CD4-positive, CD25-positive, alpha-beta regulatory T cell (primary cell): ENCODE measurements around the gene LRRFIP1. TPM values are rescaled to one million over a fixed set of nuclear protein-coding genes. Genes with fewer than 3 reads are reported as not detected.

ENCODE experiments used
- ATAC-seq, 2 donors: fragments of 150-1000 bp; cut with Tn5 transposase; one replicate each; pipeline ENCODE4 v1.10.0; 2021; ENCODE audit warnings: low read depth in 2 of 2, moderate number of reproducible peaks in 2 of 2, moderate library complexity in 1 of 2
- DNase-seq, 3 donors: peaks; one replicate each; pipeline versions ENCODE4 v3.0.0 to v3.0.0-alpha.2; 2012 to 2022; ENCODE audit warnings: mixed read lengths in 1 of 3
- H3K27ac ChIP-seq: one replicate; pipeline ENCODE4 v1.7.0; 2013; ENCODE audit warnings: mild to moderate bottlenecking, low read length; ENCODE audit not compliant: insufficient read depth, poor library complexity, severe bottlenecking
- H3K27me3 ChIP-seq: one replicate; pipeline ENCODE4 v1.7.0; 2013; ENCODE audit warnings: low read length; ENCODE audit not compliant: control insufficient read depth, insufficient read depth
- H3K36me3 ChIP-seq: one replicate; pipeline ENCODE4 v1.7.0; 2013; ENCODE audit warnings: mild to moderate bottlenecking, low read length, moderate library complexity; ENCODE audit not compliant: control insufficient read depth, insufficient read depth
- H3K4me1 ChIP-seq: 2 replicates; pipeline ENCODE4 v1.7.0; 2013; ENCODE audit warnings: mild to moderate bottlenecking, low read length; ENCODE audit not compliant: insufficient read depth, control insufficient read depth, poor library complexity, severe bottlenecking
- H3K4me3 ChIP-seq: one replicate; pipeline ENCODE4 v1.7.0; 2013; ENCODE audit warnings: low read depth, mild to moderate bottlenecking, low read length, moderate library complexity
- H3K9me3 ChIP-seq, 2 experiments: 1 replicate in 1 of 2; 2 replicates in 1 of 2; pipeline ENCODE4 v1.7.0; 2013; ENCODE audit warnings: low read length in 2 of 2, mild to moderate bottlenecking in 1 of 2, moderate library complexity in 1 of 2; ENCODE audit not compliant: control insufficient read depth in 2 of 2
- H3K27ac Mint-ChIP-seq, 3 donors: one replicate each; pipeline ENCODE4 v1.8.0; 2020 to 2022; ENCODE audit warnings: mild to moderate bottlenecking in 3 of 3, mixed read lengths in 3 of 3, moderate library complexity in 2 of 3
- H3K27me3 Mint-ChIP-seq: one replicate; pipeline ENCODE4 v1.8.0; 2022; ENCODE audit warnings: mild to moderate bottlenecking, mixed read lengths
- H3K36me3 Mint-ChIP-seq: one replicate; pipeline ENCODE4 v1.8.0; 2020; ENCODE audit warnings: mixed read lengths
- H3K4me1 Mint-ChIP-seq, 4 donors: one replicate each; pipeline ENCODE4 v1.8.0; 2020 to 2022; ENCODE audit warnings: mixed read lengths in 4 of 4, mild to moderate bottlenecking in 1 of 4
- H3K4me3 Mint-ChIP-seq, 4 donors: one replicate each; pipeline ENCODE4 v1.8.0; 2020 to 2022; ENCODE audit warnings: mild to moderate bottlenecking in 4 of 4, mixed read lengths in 4 of 4, moderate library complexity in 3 of 4
- H3K9me3 Mint-ChIP-seq, 7 donors: one replicate each; pipeline ENCODE4 v1.8.0; 2020 to 2022; ENCODE audit warnings: mixed read lengths in 7 of 7, mild to moderate bottlenecking in 3 of 7, moderate library complexity in 2 of 7
- polyA plus RNA-seq, 4 donors: library from polyadenylated mRNA; unstranded; fragments of 300-500 nt; fragmentation: Illumina TruSeq; gene quantifications; one replicate each; pipeline ENCODE4 v1.2.3, GENCODE V29; 2021
- total RNA-seq: library from RNA; stranded (reverse); gene quantifications from one replicate; pipeline ENCODE4 v1.2.3, GENCODE V29; 2022

Gene LRRFIP1
- total and polyA plus RNA-seq, 5 donors from 2014 or later = 69.4 to 183 (median 80.3) TPM

DNA sequence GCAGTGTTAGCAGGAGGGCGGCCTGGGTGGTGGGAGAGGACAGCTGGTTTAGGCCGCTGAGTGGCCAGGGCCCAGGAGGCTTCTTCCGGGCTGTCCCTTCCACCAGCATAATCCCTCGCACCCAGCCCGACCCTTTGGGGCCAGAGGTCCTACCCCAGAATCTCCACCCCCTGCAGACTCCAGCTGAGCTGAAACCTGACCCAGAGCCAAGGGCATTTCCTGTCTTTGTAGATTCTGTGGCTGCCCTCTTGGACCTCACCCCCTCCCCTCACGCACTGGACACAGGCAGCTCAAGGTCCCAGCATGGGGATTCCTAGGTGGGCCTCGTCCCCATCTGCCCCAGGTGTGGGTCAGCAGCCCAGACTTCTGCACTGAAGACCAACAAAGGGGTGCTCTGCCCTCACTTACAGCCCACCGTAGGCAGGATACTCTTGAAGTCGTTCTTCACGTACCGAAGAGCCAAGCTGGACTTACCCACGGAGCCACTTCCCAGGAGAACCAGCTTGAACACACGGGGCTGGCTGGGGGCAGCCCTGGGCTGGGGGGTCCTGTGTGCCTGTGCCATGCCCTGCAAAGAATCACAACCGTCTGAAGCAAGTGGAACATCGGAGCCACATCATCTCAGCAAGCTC lies 41.7 kb upstream of the LRRFIP1 start:
- no peaks in the 10 kb centered on the region for H3K4me1 ChIP-seq
- no peak for DNase-seq
- no peaks in the 10 kb centered on the region for H3K36me3 Mint-ChIP-seq
- H3K4me3 ChIP-seq = no peak overlapping the region
- no peak for ATAC-seq
- peaks cover 0 to 7% (median 3%) of the 10 kb centered on the region in 4 donors for H3K4me1 Mint-ChIP-seq
- H3K4me3 Mint-ChIP-seq = no peak overlapping the region
- no peak overlapping the region for H3K27ac ChIP-seq
- H3K36me3 ChIP-seq = no peaks in the 10 kb centered on the region
- H3K27ac Mint-ChIP-seq = no peak overlapping the region
- H3K27me3 ChIP-seq = peaks cover 2% of the 10 kb centered on the region
- no peaks in the 10 kb centered on the region for H3K9me3 Mint-ChIP-seq
- peaks cover 17% of the 10 kb centered on the region for H3K27me3 Mint-ChIP-seq
- H3K9me3 ChIP-seq = no peaks in the 10 kb centered on the region

DNA sequence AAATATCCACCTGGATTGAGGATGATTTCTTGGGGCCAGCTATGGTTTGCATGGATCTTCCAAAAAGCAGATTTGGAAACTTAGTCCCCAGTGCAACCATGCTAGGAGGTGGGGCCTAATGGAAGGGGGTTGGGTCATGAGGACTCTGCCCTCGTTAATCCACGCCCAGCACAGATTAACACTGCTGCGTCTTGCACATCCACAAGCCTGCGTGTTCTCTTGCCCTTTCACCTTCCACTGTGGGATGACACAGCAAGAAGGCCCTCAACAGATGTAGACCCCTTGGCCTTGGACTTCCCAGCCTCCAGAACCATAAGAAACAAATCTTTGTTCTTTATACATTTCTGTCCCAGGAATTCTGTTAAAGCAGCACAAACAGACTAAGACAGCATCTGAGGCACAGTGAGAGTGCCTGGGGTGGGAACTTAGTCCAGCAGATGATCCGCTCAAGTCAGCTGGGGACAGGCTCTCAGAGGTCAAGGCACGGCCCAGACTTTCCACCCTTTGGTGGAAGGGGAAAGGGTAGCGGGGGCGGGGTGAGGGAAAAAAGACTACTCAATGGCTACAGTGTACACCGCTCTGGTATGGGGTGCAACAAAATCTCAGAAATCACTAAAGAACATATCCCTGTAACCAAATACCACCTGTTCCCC lies 39.2 kb upstream of the LRRFIP1 start:
- no peaks in the 10 kb centered on the region for H3K36me3 ChIP-seq
- Mint-ChIP-seq H3K27ac (no peak overlapping the region), H3K4me1 (peaks cover 0 to 14% (median 6%) of the 10 kb centered on the region in 4 donors), H3K9me3 (no peaks in the 10 kb centered on the region), H3K36me3 (no peaks in the 10 kb centered on the region), H3K27me3 (peaks cover 12% of the 10 kb centered on the region), H3K4me3 (no peak overlapping the region)
- H3K27me3 ChIP-seq = peaks cover 2% of the 10 kb centered on the region
- no peak for ATAC-seq
- H3K4me1 ChIP-seq = peaks cover 4% of the 10 kb centered on the region
- H3K9me3 ChIP-seq = no peaks in the 10 kb centered on the region
- no peak for DNase-seq
- H3K4me3 ChIP-seq = no peak overlapping the region
- no peak overlapping the region for H3K27ac ChIP-seq

DNA sequence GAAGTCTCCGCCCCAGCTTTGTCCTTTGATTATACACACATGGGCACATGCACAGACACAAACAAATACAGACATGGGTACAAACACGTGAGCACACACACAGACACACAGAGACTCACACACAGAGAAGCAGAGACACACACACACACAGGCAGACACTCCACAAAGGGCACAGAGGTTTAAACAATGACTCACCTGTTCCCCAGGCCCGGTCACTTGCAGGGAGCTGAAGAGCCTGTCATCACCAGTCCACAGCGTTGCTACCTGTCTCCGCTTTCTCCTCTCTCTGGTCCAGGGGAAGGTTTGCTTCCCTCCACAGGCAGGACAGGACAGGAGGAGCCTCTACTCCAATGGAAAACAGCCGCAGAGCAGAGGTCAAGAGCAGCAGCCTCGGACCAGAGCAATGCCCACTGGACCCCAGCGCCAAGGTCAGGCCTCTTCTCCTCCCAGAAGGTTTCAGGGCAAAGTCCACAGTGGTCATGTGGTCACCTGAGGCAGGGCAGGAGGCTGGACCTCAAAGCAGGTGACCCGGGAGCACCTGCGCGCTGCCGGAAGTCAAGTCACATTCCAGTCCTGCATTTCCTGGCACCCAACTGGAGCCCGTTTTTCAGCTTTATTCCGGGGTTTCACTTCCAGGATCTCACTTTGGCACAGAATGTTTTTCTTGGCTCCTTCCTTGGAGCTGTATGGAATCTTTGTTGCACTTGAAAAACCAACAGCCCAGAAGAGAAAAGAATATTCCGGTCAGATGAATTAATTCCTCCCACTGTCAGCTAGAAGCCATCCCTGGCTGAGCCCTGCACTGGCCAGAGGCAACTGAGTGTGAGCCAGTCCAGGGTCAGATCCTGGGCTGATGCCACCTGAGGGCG lies 36.9 kb upstream of the LRRFIP1 start, which contains the start of gene RAB17:
TSS of gene RAB17 (minus strand) at position 463 of the 869 bp plus-strand sequence. CDS start 4,580 bp downstream, outside the sequence.
- Mint-ChIP-seq H3K27me3 (peaks cover 6% of the 10 kb centered on the region), H3K4me1 (peaks cover 0 to 14% (median 6%) of the 10 kb centered on the region in 4 donors), H3K27ac (peak within 1 kb of the TSS in 2 of 3 donors; percentile 56 to 77), H3K36me3 (no peaks in the 10 kb centered on the region), H3K9me3 (peaks cover 0 to 2% (median 0%) of the 10 kb centered on the region in 7 donors), H3K4me3 (peak within 1 kb of the TSS in 1 of 4 donors; percentile 48)
- Histone ChIP-seq H3K4me1 (peaks cover 4% of the 10 kb centered on the region), H3K9me3 (no peaks in the 10 kb centered on the region), H3K27ac (no peak within 1 kb of the TSS), H3K27me3 (peaks cover 2% of the 10 kb centered on the region), H3K36me3 (no peaks in the 10 kb centered on the region), H3K4me3 (no peak within 1 kb of the TSS)
- no peak for ATAC-seq
- no peak for DNase-seq

DNA sequence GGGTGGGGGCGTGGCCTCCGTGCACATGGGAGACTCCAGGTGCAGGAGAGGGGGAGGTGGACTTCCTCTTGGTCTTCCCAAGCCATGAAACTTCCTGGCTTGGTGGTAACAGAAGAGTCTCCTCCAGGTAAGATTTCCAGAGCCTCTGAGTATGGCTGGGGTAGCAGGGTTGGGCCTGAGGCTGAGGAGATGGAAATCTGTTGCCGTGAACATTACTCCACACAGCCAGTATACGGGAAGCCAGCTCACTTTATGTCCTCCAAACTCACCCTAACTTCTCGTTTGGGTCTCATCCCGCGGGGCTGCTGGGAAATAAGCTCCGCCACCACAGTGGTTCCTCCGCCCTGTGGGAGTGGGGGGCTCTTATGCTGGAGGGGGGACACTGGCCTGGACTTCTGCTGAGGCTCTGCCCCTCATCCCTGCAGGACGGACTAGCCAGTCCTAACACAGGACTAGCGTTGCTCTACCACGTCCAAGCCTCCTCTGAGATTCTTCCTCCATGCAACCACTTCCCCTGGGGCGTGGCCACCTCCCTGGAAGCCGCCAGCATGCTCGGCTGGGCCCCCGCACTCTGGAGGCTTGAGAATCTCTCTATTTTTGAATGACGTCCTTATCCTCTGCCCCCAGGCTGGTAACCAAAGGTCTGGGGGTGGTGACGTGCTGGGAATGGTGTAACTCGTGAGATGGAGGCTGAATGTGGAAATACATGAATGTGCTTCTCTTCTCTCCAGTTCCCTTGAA lies 36.1 kb upstream of the LRRFIP1 start:
- DNase-seq = peak in 1 of 3 donors; percentile 16
- Histone ChIP-seq H3K27me3 (peaks cover 2% of the 10 kb centered on the region), H3K36me3 (no peaks in the 10 kb centered on the region), H3K27ac (no peak overlapping the region), H3K4me1 (peaks cover 4% of the 10 kb centered on the region), H3K9me3 (no peaks in the 10 kb centered on the region), H3K4me3 (no peak overlapping the region)
- H3K36me3 Mint-ChIP-seq = no peaks in the 10 kb centered on the region
- H3K27me3 Mint-ChIP-seq = peaks cover 6% of the 10 kb centered on the region
- peak overlapping the region in 2 of 3 donors; percentile 56 to 77 for H3K27ac Mint-ChIP-seq
- ATAC-seq = no peak
- H3K4me1 Mint-ChIP-seq = peaks cover 0 to 14% (median 7%) of the 10 kb centered on the region in 4 donors
- H3K9me3 Mint-ChIP-seq = peaks cover 0 to 2% (median 0%) of the 10 kb centered on the region in 7 donors
- H3K4me3 Mint-ChIP-seq = peak overlapping the region in 1 of 4 donors; percentile 48

DNA sequence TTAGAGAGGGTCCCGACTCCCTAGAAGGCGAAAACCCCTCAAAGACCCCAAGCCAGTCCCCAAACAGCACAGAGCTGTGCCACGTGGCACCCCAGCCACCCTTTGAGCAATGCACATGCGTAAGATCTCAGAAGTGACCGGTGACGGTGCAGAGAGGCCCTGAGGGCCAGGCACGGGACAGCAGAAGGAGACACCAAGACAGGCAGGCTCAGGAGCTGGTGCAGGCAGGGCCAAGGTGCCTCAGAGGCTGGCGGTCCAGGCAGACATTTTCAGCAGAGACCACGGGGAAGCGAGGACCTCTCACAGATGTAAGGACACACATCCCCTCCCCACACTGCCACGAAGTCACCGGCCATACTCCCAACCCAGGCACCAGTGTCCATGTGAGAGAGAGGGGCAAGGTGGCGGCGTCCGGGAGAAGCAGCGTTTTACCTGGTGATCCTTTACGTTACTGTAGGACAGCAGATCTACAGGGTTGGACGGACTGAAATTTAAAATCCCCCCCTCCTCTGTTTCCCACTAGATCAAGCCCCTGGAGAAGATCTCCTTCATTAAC lies 34.9 kb upstream of the LRRFIP1 start:
- no peak overlapping the region for H3K27ac Mint-ChIP-seq
- H3K4me1 Mint-ChIP-seq = peaks cover 0 to 14% (median 8%) of the 10 kb centered on the region in 4 donors
- DNase-seq (no peak), ATAC-seq (no peak)
- peaks cover 0 to 2% (median 0%) of the 10 kb centered on the region in 7 donors for H3K9me3 Mint-ChIP-seq
- H3K9me3 ChIP-seq = no peaks in the 10 kb centered on the region
- H3K27me3 ChIP-seq = peaks cover under 1% of the 10 kb centered on the region
- H3K4me1 ChIP-seq = peaks cover 4% of the 10 kb centered on the region
- no peak overlapping the region for H3K4me3 ChIP-seq
- H3K36me3 Mint-ChIP-seq = no peaks in the 10 kb centered on the region
- no peak overlapping the region for H3K4me3 Mint-ChIP-seq
- H3K36me3 ChIP-seq = no peaks in the 10 kb centered on the region
- no peaks in the 10 kb centered on the region for H3K27me3 Mint-ChIP-seq
- no peak overlapping the region for H3K27ac ChIP-seq

DNA sequence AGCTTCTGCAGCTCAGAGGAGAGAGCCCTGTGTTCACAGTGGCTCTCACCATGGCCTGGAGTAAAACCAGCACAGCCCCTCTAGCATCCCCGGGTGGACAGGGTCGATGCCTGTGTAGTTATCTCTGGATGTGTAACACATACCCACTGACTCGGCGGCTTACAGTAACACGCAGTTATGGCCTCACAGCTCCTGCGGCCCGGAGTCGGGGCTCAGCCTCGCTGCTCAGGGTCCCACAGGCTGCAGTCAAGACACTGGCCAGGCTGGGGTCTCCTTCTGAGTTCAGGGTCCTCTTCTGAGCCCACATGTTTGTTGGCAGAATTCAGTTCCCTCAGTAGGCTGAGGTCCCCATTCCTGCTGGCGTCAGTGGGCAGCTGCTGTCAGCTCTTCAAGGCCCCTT lies 34.4 kb upstream of the LRRFIP1 start:
- Histone ChIP-seq H3K36me3 (no peaks in the 10 kb centered on the region), H3K4me1 (peaks cover 4% of the 10 kb centered on the region), H3K27me3 (no peaks in the 10 kb centered on the region), H3K4me3 (no peak overlapping the region), H3K27ac (no peak overlapping the region), H3K9me3 (no peaks in the 10 kb centered on the region)
- peaks cover 0 to 2% (median 0%) of the 10 kb centered on the region in 7 donors for H3K9me3 Mint-ChIP-seq
- DNase-seq = no peak
- H3K4me1 Mint-ChIP-seq = peaks cover 0 to 14% (median 8%) of the 10 kb centered on the region in 4 donors
- ATAC-seq = no peak
- H3K27me3 Mint-ChIP-seq = no peaks in the 10 kb centered on the region
- H3K4me3 Mint-ChIP-seq = no peak overlapping the region
- H3K36me3 Mint-ChIP-seq = no peaks in the 10 kb centered on the region
- no peak overlapping the region for H3K27ac Mint-ChIP-seq
